PC-9 (cell line): ENCODE data around the gene FCER2.

ENCODE experiments used
- CTCF ChIP-seq: fragments of 200-600 bp; sonication (generic); conservative IDR thresholded peaks from 2 replicates; pipeline ENCODE4 v1.6.1; 2017; ENCODE audit warnings: mixed run types, antibody characterized with exemption, mild to moderate bottlenecking, moderate library complexity
- EZH2 ChIP-seq: fragments of 200-600 bp; sonication (generic); IDR thresholded peaks from 2 replicates; pipeline ENCODE4 v1.8.0; 2017; ENCODE audit warnings: antibody characterized with exemption, low read depth

DNA sequence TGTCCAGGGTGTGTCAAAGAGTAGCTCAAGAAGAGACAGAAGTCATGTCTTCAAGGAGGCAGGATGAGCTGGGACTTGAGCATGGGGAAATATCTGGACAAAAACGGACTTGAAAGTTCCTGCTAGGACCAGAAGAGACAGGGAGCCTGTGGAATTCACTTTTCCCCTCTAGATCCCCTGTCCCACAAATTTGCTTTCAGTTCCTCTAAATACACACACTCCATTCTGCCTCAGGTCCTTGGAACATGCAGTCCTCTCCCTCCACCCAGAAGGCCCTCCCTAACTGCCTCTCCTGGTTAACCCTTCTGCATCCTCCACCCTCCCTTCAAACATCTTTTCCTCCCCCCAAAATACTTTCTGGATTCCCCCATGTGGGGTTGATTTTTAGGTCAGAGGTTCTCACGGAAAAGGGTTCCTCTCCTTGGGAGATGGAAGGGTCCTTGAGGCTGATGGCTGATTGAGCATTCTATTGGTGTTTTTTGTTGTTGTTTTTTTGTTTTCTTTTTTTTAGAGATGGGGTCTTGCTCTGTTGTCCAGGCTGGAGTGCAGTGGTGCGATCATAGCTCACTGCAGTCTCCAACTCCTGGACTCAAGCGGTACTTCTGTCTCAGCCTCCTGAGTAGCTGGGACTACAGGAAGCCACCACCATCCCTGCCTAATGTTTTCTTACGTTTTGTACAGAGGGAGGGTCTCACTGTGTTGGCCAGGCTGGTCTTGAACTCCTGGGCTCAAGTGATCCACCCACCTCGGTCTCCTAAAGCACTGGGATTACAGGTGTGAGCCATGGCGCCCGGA lies 40.0 kb downstream of the FCER2 start:
- no peak for TF ChIP-seq CTCF
- no peak for TF ChIP-seq EZH2
